ENCODE results near the gene NR6A1. TPM values are rescaled to one million over a fixed set of nuclear protein-coding genes. Genes with fewer than 3 reads are reported as not detected.

The NR6A1 gene
- total RNA-seq, 1 experiment from 2014 or later: 2.5 TPM

DNA sequence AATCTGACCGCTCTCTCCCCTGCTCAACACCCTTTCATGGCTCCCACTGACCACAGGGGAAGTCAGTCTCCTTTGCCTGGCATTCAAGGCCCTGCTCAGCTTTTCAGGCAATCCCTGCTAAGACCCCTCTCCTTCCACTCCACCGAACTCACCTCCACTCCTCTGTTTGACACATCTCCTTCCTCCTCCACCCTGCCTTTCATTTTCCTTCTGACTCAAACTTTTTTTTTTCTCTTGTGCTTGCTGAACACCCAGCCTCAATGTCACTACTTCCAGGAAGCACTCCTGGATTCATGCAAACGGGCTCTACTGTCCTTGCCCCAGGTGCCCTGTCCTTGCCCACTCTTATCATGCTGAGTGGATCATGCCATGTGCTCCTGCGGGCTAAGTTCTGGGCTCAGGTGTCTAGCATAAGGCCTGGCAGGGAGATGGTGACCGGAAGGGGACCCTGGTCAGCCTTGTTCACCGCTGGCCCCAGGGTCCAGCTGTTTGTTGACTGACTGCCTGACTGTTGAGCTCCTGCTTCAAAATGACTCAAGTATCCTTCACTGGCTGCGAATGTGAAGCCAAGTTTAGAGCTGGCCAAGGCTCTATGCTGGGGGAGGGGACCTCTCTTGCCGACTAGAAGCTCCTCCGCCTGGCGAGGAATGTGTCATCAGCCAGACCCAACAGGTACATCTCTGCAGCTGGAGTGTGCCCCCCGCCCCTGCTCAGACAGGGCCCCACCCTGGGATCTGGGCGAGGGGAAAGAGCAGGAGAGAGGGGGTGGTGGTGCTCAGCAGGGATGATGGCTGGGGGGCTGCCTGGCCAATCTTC, 270.1 kb downstream of the NR6A1 start:
- no peak for DNase-seq
- H3K4me3 ChIP-seq: no peak overlapping the region
- H3K27me3 ChIP-seq: peaks cover 14% of the 10 kb centered on the region
- no peaks in the 10 kb centered on the region for H3K36me3 ChIP-seq
- no peaks in the 10 kb centered on the region for H3K9me3 ChIP-seq

DNA sequence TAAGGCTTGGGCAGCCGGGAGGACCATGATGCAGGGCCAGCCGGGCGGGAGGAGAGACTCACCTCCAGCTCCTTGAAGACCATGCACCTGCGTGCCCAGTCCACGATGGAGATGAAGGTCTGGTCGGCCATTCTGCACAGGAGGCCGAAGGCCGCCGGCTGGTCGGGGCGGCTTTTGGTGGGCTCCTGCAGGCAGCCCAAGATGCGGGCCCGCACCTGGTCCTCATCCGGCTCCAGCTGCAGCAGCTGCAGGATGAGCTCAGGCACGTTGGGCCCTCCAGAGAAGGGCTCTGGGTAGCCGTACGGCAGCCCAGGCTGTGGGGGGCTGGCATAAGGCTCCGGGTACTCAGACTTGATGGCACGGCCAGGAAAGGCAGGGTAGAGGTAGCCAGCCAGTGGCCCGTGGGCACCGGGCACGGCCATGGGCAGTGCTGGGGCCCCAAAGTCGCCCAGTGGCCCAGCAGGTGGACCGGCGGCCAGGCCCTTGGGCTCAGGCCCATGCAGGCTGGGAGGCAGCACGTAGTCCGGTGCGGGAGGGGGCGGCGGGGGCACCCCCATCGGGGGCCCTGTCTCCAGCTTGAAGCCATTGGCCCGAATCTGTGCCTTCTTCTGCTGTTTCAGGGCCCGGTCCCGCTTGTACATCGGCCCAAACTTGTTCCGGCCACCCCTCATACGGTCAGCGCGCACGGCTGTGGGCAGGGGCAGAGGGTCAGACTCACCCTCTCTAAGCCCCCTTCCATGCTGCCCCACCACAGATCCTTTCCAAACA, 270.9 kb downstream of the NR6A1 start:
- DNase-seq: no peak
- peaks cover 12% of the 10 kb centered on the region for H3K27me3 ChIP-seq
- H3K4me3 ChIP-seq: no peak overlapping the region
- no peaks in the 10 kb centered on the region for H3K9me3 ChIP-seq
- no peaks in the 10 kb centered on the region for H3K36me3 ChIP-seq

DNA sequence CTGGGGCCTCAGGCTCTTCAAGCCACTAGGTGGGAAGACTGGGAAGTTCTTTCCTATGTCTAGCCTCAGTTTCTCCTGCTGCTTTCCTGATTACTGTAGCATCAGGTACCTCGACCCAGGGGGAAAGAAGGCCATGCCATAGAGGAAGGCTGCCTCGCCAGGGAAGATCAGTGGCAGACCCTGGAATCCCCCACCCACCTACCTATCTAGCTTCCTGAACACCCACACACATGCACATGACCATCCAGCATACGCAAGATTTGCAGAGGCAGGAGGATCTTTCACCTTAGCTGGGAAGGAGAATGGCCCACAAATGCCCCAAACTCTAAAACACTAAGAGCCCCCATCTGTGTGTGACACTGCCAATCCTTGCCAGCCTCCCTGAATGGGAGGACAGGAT, 271.9 kb downstream of the NR6A1 start:
- no peak for DNase-seq
- H3K27me3 ChIP-seq: peaks cover 8% of the 10 kb centered on the region
- H3K4me3 ChIP-seq: no peak overlapping the region
- no peaks in the 10 kb centered on the region for H3K9me3 ChIP-seq
- no peaks in the 10 kb centered on the region for H3K36me3 ChIP-seq

DNA sequence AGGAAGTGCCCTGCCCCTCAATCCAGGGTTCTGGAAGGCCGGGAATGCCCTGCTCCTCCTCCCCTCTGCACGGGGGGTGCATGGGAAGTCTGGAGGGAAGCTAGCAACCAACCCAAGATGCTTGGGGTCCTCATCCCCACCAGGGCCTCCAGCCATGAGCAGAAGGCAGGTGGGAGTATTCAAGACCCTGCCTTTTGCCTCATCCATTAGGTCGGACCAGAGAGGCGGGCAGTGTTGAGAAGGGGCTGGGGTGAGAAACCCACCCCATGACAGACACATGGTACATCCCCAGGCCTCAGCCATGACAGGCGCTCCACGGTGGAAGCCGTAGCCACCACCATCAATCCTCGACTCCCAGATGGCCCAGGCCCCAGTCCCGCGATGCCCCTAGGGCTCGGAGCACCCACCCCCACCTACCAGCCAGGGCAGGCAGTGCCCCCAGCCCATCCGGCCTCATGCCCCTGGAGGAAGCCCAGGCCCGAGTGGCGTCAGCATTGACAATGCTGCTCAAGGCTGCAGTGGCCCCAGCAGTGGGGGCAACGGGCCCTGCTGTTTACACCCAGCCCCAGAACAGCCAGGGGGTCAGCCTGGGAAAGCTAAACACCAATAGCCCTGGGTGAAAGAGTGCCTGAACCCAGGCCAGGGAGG, 272.5 kb downstream of the NR6A1 start:
- no peak for DNase-seq
- H3K27me3 ChIP-seq: peaks cover 2% of the 10 kb centered on the region

DNA sequence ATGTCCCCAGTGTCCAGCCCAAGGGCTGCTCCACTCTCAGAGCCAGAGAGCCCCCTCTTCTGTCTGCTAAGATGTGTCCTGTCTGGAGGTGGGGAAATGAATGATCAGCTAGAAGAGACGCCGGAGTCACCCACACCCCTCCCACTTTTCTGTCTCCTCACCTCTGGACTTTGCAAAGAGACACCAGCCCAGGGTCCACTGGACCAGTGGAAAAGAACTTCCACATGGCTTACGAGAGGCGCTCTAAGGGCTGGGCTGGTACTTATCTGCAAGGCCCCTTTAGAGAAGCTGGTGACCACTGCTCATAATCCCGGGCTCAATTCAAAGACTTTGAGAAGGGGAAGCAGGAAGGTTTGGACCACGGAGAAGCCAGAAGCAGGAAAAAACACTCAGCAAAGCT, 273.1 kb downstream of the NR6A1 start:
- Histone ChIP-seq H3K4me3 (no peak overlapping the region), H3K27me3 (no peaks in the 10 kb centered on the region), H3K9me3 (no peaks in the 10 kb centered on the region), H3K36me3 (no peaks in the 10 kb centered on the region)
- DNase-seq: no peak

More for the DNA sequence above, 272.5 kb downstream of the NR6A1 start:
- Histone ChIP-seq H3K4me3 (no peak overlapping the region), H3K9me3 (no peaks in the 10 kb centered on the region), H3K36me3 (no peaks in the 10 kb centered on the region)

DNA sequence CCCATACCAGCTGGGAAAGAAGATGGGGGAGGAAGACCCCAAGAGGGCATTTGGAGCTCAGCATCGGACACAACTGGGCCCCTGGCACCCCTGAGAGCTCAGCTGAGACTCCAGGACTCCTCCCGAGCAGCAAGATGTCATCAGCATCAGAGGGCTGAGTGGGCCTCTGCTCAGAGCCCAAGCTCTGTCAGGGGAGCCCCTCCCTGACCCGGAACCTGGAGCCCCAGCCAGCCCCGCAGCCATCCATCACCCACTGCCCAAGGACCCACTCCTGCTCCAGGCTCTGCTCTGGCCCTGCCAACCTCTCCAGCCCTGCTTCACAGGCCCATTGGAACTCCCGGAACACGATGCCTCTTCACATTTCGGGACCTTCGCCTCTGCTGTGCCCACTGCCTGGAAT, 273.7 kb downstream of the NR6A1 start:
- H3K27me3 ChIP-seq: no peaks in the 10 kb centered on the region
- H3K9me3 ChIP-seq: no peaks in the 10 kb centered on the region
- H3K36me3 ChIP-seq: no peaks in the 10 kb centered on the region
- DNase-seq: no peak
- H3K4me3 ChIP-seq: no peak overlapping the region

DNA sequence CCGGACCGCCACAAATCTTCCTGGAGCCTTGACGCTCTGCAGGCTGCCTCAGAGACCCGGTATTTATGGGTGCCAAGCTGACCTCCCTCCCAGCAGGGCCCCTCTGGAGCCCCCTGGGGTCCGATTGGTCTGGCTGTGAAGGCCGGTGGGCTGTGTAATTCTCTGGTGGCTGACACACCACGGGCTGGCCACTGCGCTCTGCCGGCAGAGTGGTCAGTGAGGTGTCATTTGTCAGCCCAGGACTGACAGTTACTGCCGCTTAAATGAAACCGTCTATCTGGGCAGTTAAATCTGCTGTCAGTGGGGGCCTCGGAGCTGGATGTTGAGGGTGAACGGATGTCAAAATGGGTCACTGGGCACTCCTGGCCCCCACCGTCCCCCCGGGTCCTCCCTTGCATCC, 274.6 kb downstream of the NR6A1 start:
- H3K36me3 ChIP-seq: no peaks in the 10 kb centered on the region
- DNase-seq: no peak
- H3K27me3 ChIP-seq: no peaks in the 10 kb centered on the region
- no peaks in the 10 kb centered on the region for H3K9me3 ChIP-seq
- no peak overlapping the region for H3K4me3 ChIP-seq

DNA sequence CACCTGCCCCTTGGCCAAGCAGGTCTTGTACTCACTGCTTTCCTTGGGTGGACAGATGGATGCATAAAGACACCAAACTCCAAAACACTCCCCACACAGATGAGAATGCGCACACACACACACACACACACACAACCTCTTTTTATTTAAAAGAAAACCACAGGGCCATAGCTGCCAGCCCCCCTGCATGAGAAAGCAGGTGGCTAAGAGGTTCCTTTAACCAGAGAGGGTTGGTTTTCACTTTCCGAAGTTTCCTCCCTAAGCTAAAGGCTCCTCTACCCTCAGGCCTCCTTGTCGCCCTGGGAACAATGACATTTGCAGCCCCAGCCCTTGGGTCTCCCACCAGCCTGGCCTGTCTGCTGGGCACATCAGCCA, 275.0 kb downstream of the NR6A1 start:
- H3K9me3 ChIP-seq: no peaks in the 10 kb centered on the region
- H3K36me3 ChIP-seq: no peaks in the 10 kb centered on the region
- no peak overlapping the region for H3K4me3 ChIP-seq
- no peak for DNase-seq
- H3K27me3 ChIP-seq: no peaks in the 10 kb centered on the region

DNA sequence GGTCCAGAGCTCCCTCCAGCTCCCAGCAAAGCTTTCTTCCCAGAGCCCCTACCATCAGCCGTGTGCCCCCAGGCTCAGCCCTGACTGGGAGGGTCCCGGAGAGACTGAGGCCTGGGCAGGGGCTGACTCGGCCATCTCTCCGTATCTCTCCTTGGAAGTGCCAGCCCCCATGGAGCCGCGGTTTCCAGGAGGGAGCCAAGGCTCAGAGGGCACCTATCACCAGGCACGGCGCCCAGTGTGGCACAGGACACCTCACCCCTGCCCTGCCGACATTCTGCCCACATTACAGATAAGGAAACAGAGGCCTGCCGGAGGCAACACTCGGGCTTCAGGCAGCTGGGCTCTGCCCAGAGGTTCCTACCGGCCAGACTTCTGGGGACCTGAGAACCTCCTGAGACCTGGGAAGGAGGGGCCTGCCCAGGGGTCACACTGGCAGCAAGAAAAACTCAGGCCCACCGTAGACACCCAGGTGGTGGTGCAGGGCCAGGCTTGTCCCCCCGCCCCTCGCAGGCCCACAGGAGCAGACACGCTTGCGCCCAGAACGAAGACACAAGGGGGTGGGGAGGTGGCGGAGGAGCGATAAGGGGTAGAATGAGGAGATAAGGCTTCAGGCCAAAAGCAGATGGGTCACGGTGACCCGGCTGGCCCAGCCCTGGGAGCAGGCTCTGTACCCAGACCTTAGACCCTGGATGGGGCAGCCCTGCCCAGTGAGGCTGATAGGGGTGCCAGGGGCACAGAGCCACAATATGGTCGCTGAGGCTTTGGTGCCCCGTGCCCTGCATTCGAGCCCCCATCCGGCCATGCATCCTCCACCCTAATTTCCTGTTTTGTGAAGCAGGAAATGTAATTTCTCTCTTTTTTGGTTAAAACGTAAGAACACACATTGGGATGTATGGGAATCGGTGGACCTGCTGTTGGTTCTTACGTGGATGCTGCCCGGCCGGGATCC, 275.7 kb downstream of the NR6A1 start:
- Histone ChIP-seq H3K36me3 (no peaks in the 10 kb centered on the region), H3K9me3 (no peaks in the 10 kb centered on the region), H3K27me3 (no peaks in the 10 kb centered on the region), H3K4me3 (no peak overlapping the region)
- no peak for DNase-seq

DNA sequence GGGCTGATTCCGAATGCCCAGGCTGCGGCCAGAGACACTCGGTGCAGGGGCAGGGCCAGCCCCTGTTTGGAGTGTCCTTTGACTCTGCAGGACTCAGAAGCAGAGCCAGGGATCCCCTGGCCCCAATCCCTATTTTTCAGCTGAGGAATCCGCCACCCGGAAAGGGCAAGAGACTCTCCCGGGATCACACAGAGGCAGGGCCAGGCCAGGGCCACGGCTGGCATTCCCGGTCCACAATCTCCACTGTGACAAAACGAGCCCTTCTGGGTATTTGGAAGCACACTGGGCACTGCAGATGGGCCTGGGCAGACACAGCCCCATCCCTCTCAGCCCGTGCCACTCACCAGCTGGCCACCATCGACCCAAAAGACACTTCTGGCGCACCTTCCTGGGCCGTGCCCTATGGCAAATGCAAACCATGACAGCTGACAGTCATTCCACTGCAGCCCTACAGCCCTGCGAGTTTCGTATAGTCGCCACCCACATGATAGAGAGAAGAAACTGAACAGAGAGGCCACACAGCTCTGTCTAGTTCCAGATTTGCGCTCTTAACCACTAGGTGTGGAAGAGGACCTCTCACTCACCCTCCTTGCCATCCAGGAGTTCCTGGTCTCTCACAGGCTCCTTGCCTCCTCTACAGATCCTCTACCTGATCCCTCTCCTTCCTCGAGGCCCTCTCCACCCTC, 277.2 kb downstream of the NR6A1 start:
- Histone ChIP-seq H3K4me3 (no peak overlapping the region), H3K9me3 (no peaks in the 10 kb centered on the region), H3K27me3 (no peaks in the 10 kb centered on the region), H3K36me3 (no peaks in the 10 kb centered on the region)
- no peak for DNase-seq

DNA sequence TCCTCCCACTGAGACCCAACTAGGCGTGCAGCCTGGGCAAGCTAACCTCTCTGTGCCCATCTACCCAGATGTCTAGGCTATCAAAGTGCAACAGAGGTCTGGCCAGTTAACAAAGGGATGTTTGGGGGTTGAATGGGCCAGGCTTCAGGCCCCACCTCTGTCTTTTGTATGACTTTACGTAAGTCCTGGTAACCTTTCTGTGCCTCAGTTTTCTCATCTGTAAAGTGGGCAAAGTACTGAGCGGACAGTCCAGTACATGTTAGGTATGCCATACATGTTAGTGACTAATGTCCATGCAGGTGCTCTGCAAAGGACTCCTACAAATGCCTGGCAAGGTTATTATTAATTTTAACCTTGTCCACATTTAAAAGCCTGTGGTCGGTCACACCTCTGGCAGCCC, 277.9 kb downstream of the NR6A1 start:
- H3K9me3 ChIP-seq: no peaks in the 10 kb centered on the region

DNA sequence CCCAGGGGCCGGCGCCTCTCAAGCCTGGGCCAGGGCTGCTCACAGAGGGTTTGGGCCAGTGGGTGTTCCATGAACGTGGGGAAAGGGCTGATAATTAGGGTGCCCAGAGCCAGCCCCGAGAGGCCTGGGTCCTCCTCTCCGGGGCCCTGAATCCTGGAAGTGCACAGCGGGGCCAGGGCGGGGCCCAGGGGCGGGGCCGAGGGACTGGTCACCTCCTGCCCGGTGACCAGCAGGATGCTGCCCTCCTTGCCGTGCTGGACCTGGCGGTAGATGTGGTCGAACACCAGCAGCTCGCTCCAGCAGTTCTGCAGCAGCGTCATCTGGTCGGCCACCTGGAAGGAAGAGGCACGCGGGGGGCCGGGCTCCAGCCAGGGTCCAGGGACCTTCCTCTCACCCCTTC, 278.3 kb downstream of the NR6A1 start:
- no peaks in the 10 kb centered on the region for H3K36me3 ChIP-seq
- DNase-seq: no peak
- no peaks in the 10 kb centered on the region for H3K9me3 ChIP-seq
- H3K4me3 ChIP-seq: no peak overlapping the region
- H3K27me3 ChIP-seq: no peaks in the 10 kb centered on the region

More for the DNA sequence above, 277.9 kb downstream of the NR6A1 start:
- DNase-seq: no peak
- H3K36me3 ChIP-seq: no peaks in the 10 kb centered on the region
- H3K27me3 ChIP-seq: no peaks in the 10 kb centered on the region
- H3K4me3 ChIP-seq: no peak overlapping the region

DNA sequence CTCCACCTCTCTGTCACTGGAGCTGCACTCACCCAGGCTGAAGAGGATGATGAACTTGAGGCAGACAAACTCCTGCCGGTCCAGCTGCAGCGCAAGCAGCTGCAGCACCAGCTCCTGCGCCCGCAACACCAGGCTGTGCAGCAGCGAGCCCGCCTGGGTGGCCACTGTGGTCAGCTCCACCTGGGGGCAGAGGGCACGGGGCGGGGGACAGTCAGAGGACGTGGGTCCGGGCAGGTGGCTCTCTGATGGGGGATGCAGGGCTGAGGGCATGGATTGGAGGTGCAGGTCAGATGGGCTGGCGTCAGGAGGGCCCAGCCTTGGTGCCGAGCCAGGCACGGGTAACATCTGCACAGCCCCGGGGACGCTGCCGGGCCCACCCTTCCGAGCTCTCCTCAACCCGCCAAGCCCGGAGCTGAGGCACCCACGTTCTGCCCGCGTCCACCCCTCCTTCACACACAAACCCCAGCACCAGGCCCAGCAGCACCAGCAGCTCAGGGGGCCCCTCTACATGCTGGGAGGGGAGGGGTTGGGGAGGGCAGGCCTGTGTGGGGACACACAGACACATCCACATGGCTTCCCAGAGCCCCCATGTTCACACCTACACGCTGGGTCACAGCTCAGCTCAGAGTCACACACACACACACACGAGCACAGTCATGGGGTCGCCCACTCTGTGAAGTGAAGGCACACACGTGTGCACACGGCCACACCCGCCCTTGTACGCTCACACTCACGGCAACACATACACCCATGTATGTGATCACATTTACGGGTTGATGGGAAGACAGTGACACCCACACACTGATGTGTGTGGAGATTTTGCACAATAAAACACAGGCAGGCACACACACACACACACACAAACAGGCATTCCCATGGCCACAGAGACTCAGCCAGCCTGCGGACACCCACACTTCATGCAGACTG, 279.8 kb downstream of the NR6A1 start:
- H3K4me3 ChIP-seq: no peak overlapping the region
- no peak for DNase-seq
- no peaks in the 10 kb centered on the region for H3K36me3 ChIP-seq
- no peaks in the 10 kb centered on the region for H3K9me3 ChIP-seq
- no peaks in the 10 kb centered on the region for H3K27me3 ChIP-seq

DNA sequence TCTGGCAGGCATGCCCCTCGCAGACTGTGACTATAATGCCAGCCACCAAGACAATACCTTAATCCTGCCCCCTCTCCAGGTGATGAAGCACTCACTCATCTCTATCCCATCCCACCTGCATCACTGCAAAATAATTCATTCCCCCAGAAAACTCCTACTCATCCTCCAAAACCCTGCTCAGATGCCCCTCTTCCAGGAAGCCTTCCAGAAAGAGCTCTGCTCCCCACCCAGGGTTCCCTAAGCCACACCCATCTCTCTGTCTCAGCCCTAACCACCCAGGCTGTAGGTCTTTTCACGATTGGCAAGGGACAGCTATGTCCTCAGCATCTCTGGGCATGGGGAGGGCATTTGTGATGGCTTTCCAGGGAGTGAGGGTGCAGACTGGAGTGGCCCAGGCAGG, 281.1 kb downstream of the NR6A1 start:
- no peaks in the 10 kb centered on the region for H3K36me3 ChIP-seq
- DNase-seq: no peak
- no peak overlapping the region for H3K4me3 ChIP-seq
- H3K27me3 ChIP-seq: no peaks in the 10 kb centered on the region
- no peaks in the 10 kb centered on the region for H3K9me3 ChIP-seq

DNA sequence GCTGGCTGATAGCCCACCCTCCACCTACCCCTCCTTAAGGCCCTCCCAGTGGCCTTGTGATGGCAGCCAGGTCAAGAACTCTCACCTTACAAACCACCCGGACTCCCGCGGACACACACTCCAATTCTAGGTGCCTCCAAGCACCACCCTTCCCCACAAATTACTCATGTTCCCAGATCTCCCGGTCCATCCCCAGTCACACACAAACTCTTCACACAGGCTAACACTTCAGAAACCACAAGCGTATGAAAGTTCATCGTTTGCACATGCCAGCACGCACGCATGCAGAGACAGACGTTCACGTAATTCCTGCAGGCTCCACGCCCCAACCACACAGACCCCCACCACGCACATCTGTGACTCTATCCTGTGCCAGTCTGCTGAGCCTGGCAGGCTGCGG, 281.9 kb downstream of the NR6A1 start:
- H3K9me3 ChIP-seq: no peaks in the 10 kb centered on the region
- no peaks in the 10 kb centered on the region for H3K27me3 ChIP-seq
- no peaks in the 10 kb centered on the region for H3K36me3 ChIP-seq
- no peak for DNase-seq
- no peak overlapping the region for H3K4me3 ChIP-seq

Data from MG63 (cell line).